Measurements from ENCODE around the gene NELL1.

The NELL1 gene

DNA sequence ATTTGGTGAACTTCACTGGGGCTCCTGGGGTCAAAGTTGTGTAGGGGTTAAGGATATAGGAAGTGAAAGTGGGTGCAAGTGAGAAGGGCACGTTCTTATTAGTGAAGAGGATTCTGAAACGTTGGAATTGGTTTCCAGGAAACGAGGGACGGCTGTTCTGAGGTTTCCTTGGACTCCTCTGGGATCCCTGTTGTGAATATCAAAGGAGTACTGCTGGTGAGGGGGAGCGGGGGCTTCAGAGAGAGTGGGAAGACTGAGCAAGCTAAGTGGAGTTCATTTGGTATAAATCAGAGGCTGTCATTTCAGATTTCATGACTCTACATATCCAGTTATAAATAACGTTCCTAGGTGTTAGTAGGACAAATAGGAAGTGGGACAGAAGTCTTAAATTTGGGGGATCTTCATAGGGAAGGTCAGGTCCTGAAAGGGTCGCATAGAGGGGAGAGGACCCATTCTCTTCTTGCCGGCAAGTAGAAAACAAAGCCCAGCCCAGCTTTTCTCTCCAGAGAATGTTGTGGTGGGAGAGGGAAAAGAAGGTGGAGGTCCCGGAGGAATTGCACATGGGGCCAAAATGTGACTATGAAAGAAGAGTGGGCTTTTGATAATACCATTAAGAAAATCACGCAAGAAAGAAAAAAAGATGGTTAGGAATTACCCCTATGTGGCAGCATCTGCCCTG lies 1.1 kb upstream of the NELL1 start:
- DNase-seq (ENCODE audit: low read depth in 2 of 2) = no peak

DNA sequence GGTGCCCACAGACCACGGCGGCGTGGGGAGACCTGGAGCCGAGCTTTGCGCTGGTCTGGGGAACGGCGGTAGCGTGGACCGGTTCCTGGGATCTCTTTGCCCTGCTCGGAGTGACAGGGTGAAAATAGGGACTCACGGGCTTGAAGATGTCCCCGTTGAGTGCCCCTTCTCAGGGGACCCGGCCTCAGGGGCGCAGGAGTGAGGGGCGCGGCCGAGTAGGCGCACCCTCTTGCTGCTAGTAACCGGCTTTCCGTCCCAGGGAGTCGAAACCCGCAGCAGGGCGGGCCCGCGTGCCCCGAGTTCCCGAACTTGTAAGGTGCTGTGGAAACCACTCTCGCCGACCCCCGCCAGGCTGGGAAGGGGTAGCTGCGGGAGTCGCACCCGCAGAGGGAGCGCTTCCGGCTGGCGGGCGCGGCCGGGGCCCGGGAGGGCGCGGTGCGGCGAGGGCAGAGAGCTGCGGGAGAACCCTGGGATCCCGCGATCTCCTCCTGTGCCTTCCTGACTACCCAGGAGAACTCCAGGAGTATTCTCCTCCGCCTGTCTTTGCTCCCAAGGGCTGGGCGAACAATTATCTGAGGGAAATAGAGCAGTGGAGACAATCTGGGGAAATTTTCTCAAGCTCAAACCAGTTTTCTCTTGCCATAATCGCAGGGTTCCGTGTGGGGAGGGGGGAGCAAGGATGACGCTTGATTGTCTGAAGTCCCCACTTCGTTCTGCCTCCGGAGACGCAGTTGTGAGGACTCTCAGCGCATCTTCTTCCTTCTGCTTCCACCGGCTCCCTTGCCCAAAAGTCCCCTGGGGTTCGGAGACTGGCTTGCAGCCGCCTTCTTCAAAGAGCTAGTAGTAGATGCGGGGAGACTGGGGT lies 666 bp downstream of the NELL1 start:
- DNase-seq (ENCODE audit: low read depth in 2 of 2) = no peak

DNA sequence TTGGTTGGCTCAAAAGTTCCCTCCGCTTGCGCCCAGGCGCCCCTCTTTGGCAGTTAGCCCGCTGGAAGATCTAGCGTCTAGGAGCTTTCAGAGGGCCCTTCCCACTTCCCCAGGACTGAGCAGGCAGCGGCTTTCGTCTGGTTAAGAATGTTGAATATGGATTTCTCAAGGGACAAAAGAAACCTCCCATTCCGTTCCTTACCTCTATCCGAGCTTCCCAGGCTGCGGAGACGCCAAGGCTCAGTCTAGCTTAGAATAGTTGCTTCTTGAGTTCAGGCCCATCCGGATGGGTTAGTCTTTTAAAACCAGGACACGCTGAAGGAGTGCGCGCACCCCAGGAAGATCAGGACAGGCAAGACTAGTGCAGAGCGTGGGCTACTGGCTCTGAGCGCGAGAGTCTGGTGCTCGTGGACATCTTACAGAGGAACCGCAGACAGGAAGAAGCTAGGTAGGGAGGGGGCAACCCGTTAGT lies 1.6 kb downstream of the NELL1 start:
- DNase-seq (ENCODE audit: low read depth in 2 of 2) = no peak

- no peak for DNase-seq (ENCODE audit: low read depth in 2 of 2)
Measured at GRCh38 chr11:20671856-20672546, 2.6 kb downstream of the NELL1 start.

- no peak for DNase-seq (ENCODE audit: low read depth in 2 of 2)
Measured at GRCh38 chr11:20672575-20672974, 3.2 kb downstream of the NELL1 start.

- DNase-seq (ENCODE audit: low read depth in 2 of 2) = no peak
Measured at GRCh38 chr11:20676658-20677057, 7.3 kb downstream of the NELL1 start.

DNA sequence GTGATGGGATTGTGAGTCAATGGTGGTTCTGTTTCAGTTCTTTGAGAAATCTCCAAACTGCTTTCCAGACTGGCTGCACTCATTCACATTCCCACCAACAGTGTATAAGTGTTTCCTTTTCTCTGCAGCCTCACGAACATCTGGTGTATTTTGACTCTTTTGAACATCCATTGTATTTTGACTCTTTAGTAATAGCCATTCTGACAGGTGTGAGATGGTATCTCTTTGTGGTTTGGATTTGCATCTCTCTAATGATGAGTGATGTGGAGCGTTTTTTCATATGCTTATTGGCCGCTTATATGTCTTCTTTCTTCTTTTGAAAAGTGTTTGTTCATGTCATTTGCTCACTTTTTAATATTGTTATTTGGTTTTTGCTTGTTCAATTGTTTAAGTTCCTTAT lies 19.4 kb downstream of the NELL1 start:
- no peak for DNase-seq (ENCODE audit: low read depth in 2 of 2)

- no peak for DNase-seq (ENCODE audit: low read depth in 2 of 2)
Measured at GRCh38 chr11:20707876-20708275, 38.5 kb downstream of the NELL1 start.

DNA sequence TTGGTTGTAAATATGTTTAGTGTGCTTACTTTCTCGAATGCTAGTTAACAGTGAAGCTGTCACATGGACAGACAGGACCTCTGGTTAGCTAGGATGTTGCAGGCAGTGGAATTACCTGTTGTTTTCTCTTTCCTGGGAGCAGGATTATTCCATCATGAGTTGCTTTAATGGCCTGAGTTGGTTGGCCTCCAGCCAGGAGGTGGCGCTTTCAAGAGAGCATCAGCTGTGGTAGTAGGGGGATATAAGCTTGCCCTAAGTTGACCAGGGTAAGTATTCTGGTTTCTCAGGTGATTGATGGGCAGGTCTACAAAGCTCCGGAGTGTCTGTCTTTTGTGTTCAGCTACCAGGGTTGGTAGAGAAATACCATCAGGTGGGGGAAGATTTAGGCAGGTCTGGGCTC lies 43.5 kb downstream of the NELL1 start:
- no peak for DNase-seq (ENCODE audit: low read depth in 2 of 2)

GRCh38 chr11:20715464-20715863 lies 46.1 kb downstream of the NELL1 start:
- DNase-seq (ENCODE audit: low read depth in 2 of 2) = no peak

GRCh38 chr11:20715931-20716330 lies 46.5 kb downstream of the NELL1 start:
- DNase-seq (ENCODE audit: low read depth in 2 of 2) = no peak

- no peak for DNase-seq (ENCODE audit: low read depth in 2 of 2)
Measured at GRCh38 chr11:20719821-20720220, 50.4 kb downstream of the NELL1 start.

DNA sequence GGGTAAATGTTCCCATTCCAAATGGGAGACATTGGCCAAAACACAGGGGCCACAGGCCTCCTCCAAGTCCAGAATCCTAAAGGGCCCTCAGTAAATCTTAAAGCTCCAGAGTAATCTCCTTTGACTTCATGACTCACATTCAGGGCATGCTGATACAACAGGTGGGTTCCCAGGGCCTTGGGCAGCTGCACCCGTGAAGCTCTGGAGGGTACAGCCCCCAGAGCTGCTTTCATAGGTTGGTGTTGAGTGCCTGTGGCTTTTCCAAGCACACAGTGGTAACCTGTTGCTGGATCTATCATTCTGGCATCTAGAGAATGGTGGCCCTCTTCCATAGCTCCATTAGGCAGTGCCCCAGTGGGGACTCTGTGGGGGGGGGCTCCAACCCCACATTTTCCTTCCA lies 54.0 kb downstream of the NELL1 start:
- no peak for DNase-seq (ENCODE audit: low read depth in 2 of 2)

- DNase-seq (ENCODE audit: low read depth in 2 of 2) = no peak
Measured at GRCh38 chr11:20729597-20730105, 60.3 kb downstream of the NELL1 start.

DNA sequence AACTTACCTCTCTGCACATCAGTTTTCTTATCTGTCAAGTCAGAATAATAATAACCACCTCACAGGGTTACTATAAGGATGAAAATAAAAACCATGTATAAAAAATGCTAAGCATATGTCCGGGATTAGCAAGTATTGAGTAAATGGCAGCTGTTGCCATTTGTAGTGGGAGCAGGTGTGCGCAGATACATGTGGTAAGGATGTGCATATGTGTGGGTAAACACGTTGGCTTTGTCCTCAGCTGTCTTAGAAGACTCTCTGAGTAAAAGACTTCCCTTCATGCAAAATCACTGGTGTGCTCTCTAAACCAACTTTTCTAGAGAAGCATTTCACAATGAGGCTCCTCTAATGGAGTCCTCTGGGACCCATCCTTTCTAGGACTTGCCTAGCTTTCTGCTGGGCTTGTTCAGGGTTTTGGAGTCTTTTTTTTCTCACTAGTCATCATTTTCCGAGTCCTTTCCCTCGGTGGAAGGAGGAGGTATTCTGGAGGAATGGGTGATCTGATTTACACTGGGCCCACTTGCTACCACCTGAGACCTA lies 62.4 kb downstream of the NELL1 start:
- DNase-seq (ENCODE audit: low read depth in 2 of 2) = no peak

- DNase-seq (ENCODE audit: low read depth in 2 of 2) = no peak
Measured at GRCh38 chr11:20739107-20739506, 69.7 kb downstream of the NELL1 start.

DNA sequence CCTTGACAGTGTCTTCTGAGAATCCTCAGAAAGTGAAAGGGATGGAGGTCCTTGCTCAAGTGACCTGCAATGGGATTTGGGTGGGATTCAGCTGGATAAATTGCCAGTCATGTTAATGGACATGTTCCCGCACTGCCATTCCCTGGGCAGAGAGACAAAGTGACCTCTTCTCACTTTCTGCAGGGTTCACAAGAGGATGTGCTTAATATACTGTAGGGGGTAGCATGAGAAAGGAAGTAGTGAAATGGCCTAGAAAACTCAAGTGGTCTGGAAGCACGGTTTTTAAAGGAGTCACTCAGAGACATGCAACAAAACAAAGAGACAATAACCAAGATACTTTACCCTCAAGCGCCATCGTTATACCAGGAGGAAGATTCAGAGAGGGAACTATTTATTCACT lies 70.2 kb downstream of the NELL1 start:
- DNase-seq (ENCODE audit: low read depth in 2 of 2) = no peak

DNA sequence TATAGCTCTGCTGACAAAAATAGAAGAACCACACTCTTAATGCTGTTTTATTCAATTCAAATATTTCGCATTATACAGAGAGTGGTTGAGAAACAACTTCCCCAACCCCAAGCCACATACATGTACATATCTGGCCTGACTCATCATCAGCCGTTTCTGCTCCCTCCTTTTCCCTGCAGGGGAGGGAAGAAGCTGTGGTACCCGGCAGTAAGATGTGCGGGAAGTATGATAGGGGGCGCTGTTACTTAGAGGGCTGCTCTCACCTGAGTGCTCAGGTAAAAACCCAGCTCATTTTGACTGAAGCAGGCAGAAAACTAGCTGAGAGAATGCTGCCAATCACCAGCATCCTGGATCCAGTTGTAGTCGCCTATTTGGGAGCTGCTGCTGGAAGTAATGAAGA lies 85.5 kb downstream of the NELL1 start:
- DNase-seq (ENCODE audit: low read depth in 2 of 2) = no peak

DNA sequence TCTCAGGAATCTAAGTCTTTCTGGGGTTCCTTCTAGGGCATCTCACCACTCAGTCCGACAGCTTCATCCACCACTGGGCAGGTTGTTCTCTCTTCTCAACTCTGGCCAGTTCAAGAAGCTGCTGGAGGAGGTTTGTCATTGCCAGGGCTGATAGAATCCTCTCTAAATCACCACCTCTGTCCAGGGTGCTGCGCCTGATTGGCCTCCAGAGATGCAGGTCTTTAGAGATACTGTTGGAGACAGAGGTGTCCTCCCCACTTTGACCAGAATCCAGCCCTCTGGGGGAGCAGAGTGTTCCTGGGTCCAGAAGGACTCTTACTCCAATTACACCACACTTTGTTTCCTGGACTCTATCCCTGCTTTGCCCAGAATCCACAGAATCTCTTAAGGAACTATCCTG lies 90.2 kb downstream of the NELL1 start:
- DNase-seq (ENCODE audit: low read depth in 2 of 2) = no peak

DNA sequence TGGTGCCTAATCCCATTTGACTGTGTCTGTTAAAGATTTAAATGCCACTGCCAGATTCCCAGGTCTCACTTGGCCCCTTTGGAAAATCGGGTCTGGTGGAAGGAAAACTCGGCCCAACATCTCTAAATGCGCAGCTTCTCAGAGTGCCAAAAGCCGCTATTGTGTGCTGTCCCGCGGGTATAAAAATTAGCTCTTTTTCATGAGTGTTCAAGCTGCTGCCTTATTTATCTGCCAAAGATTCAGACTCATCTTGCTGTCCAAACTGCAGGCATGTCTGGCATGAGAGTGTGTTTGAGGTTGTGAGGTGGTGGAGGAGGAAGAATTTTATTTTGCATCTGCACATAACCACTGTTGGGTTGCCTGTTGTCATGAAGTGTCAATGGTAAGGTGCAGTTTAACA lies 91.4 kb downstream of the NELL1 start:
- no peak for DNase-seq (ENCODE audit: low read depth in 2 of 2)

DNA sequence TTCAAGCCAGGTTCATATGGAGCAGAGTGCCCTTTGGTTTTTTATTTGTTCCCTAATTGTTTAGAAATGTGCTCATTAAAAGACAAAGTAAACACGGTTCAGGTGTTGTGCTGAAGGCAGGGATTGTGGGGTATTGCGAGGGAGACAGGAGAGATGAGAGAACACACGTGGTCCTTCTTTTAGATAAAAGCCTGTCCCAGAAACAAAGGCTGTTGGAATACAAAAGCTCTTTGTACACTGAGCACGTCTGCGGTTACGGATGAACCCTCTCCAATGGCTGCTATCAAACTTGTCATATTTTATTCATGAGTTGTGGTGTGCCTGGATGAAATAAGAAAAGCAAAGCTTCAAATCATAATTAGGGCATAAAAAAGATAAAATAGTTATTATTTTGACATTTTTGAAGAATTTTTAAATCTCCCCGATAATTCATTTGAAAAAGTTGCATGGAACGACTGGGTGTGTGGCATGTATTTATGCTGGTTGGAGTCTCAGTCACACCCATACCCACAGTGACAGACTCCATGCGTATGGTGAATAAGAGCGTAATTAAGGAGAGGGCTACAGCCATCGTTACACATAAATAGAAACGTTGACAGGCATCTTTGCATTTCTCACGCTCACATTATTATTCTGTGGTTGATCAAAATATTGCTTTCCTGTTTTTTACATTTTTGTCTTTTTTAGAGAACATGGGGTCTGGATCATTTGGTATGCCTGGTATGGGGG lies 92.9 kb downstream of the NELL1 start:
- DNase-seq (ENCODE audit: low read depth in 2 of 2) = no peak

Data from fibroblast of skin of left biceps (primary cell).